Lung (tissue), 12 donors: ENCODE measurements around the gene IFT122. TPM values are rescaled to one million over a fixed set of nuclear protein-coding genes. Genes with fewer than 3 reads are reported as not detected.
A peak's percentile ranks its signal among the peaks of the same experiment; 100 is the strongest.
"Not testable (repeated sequence)": the region's sequence is repeated elsewhere in the genome, so short reads cannot be mapped to it uniquely, and the experiment has no call there.

Experiments
- ATAC-seq: fragments of 200-7000 bp; cut with Tn5 transposase; one replicate; pipeline ENCODE4 v1.9.1; 2020; ENCODE audit warnings: moderate number of reproducible peaks; ENCODE audit not compliant: insufficient read depth, low FRiP score
- DNase-seq, 3 donors: peaks; one replicate each; pipeline ENCODE4 v3.0.0-alpha.2; 2013 to 2017
- H3K27ac ChIP-seq, 2 donors: one replicate each; pipeline ENCODE4 v1.5.1; 2013; ENCODE audit warnings: mild to moderate bottlenecking in 2 of 2, moderate library complexity in 2 of 2, control low read depth in 1 of 2, inconsistent platforms in 1 of 2, low read depth in 1 of 2, low read length in 1 of 2
- H3K27me3 ChIP-seq, 3 donors: one replicate each; pipeline ENCODE4 v1.5.1; 2013; ENCODE audit warnings: low read length in 2 of 3; ENCODE audit not compliant: control insufficient read depth in 3 of 3, insufficient read depth in 3 of 3
- H3K36me3 ChIP-seq, 4 donors: one replicate each; pipeline ENCODE4 v1.5.1; 2013; ENCODE audit warnings: low read length in 4 of 4, mild to moderate bottlenecking in 1 of 4, moderate library complexity in 1 of 4; ENCODE audit not compliant: control insufficient read depth in 4 of 4, insufficient read depth in 4 of 4
- H3K4me1 ChIP-seq, 5 donors: one replicate each; pipeline ENCODE4 v1.5.1; 2013; ENCODE audit warnings: low read length in 5 of 5, mild to moderate bottlenecking in 2 of 5, moderate library complexity in 1 of 5; ENCODE audit not compliant: control insufficient read depth in 5 of 5, insufficient read depth in 5 of 5
- H3K4me3 ChIP-seq: one replicate; pipeline ENCODE4 v1.5.1; 2013; ENCODE audit warnings: mild to moderate bottlenecking, control low read depth, moderate library complexity
- H3K9ac ChIP-seq, 2 donors: one replicate each; pipeline ENCODE4 v1.5.1; 2013; ENCODE audit warnings: low read length in 2 of 2, control low read depth in 1 of 2; ENCODE audit not compliant: insufficient read depth in 1 of 2
- H3K9me3 ChIP-seq, 4 donors: one replicate each; pipeline ENCODE4 v1.5.1; 2013; ENCODE audit warnings: low read length in 3 of 4, mild to moderate bottlenecking in 1 of 4, moderate library complexity in 1 of 4; ENCODE audit not compliant: control insufficient read depth in 4 of 4, insufficient read depth in 3 of 4
- CTCF ChIP-seq: IDR thresholded peaks from 2 replicates; pipeline ENCODE4 v1.5.1; 2012; ENCODE audit warnings: mild to moderate bottlenecking; ENCODE audit errors: control extremely low read depth, extremely low read depth
- WGBS, 2 donors: extraction: QIAGEN DNeasy Blood & Tissue Kit; methylation state at CpG; one replicate each; pipeline ENCODE4 v1.1.7; 2013; 5-methylcytosine and 5-hydroxymethylcytosine counted together
- polyA plus RNA-seq, 2 donors: library from polyadenylated mRNA; stranded (reverse); fragments of 200-250 nt; gene quantifications; one replicate each; pipeline ENCODE4 v1.2.1, GENCODE V29; 2013
- total RNA-seq, 2 donors: library from RNA; depleted of rRNA in 1 of 2; stranded (reverse); fragments of >200 nt in 1 of 2; gene quantifications; one replicate each; pipeline ENCODE4 v1.2.1, GENCODE V29; 2014 to 2021
- donor health status: control.
- donor health status: control.
- donor health status: Bipolar disorder and iron deficiency.
- donor health status: healthy.
- donor health status: DM: yes; HTN: yes; CAD: no.

Gene IFT122
- total and polyA plus RNA-seq, 4 donors = 11.0 to 65.7 (median 31.7) TPM

- no peak overlapping the region for H3K4me3 ChIP-seq
- ATAC-seq (no peak), DNase-seq (no peak)
- H3K27ac ChIP-seq = no peak overlapping the region
- H3K9ac ChIP-seq = no peak overlapping the region
- WGBS, 2 donors = 91 to 97% methylated on average over 8 of the region's 8 CpGs
- H3K4me1 ChIP-seq = peaks cover 0 to 27% (median 22%) of the 10 kb centered on the region in 5 donors
- TF ChIP-seq CTCF = no peak
- H3K36me3 ChIP-seq = peaks cover 3 to 40% (median 30%) of the 10 kb centered on the region in 4 donors
- no peaks in the 10 kb centered on the region for H3K9me3 ChIP-seq
- H3K27me3 ChIP-seq = no peaks in the 10 kb centered on the region
Observed at GRCh38 chr3:129483870-129484269, 43.8 kb downstream of the IFT122 start.

GRCh38 chr3:129485146-129485545 is 45.1 kb downstream of the IFT122 start:
- H3K4me3 ChIP-seq, H3K27ac ChIP-seq, H3K9me3 ChIP-seq, DNase-seq, ATAC-seq, H3K27me3 ChIP-seq: not testable (repeated sequence)
- Histone ChIP-seq H3K9ac (peak overlapping the region in 1 of 2 donors; percentile 1), H3K4me1 (peaks cover 0 to 27% (median 22%) of the 10 kb centered on the region in 5 donors), H3K36me3 (peaks cover 0 to 37% (median 23%) of the 10 kb centered on the region in 4 donors)
- 86 to 88% methylated on average over 6 of the region's 6 CpGs for whole genome bisulfite sequencing, 2 donors

GRCh38 chr3:129485721-129486663 is 46.0 kb downstream of the IFT122 start:
- Histone ChIP-seq H3K4me1 (peaks cover 0 to 24% (median 22%) of the 10 kb centered on the region in 5 donors), H3K27me3 (no peaks in the 10 kb centered on the region), H3K27ac (peak overlapping the region; percentile 26 to 84), H3K4me3 (no peak overlapping the region), H3K36me3 (peaks cover 0 to 36% (median 18%) of the 10 kb centered on the region in 4 donors), H3K9ac (peak overlapping the region in 1 of 2 donors; percentile 11), H3K9me3 (no peaks in the 10 kb centered on the region)
- ATAC-seq (peak; percentile 46), DNase-seq (peak; percentile 62 to 84 (median 71))
- WGBS, 2 donors = 42 to 45% methylated on average over 11 of the region's 11 CpGs
- TF ChIP-seq CTCF = no peak

- H3K36me3 ChIP-seq = peaks cover 0 to 41% (median 17%) of the 10 kb centered on the region in 4 donors
- no peak overlapping the region for H3K4me3 ChIP-seq
- H3K9me3 ChIP-seq = no peaks in the 10 kb centered on the region
- WGBS, 2 donors = 96 to 100% methylated on average over 2 of the region's 2 CpGs
- H3K4me1 ChIP-seq = peaks cover 0 to 24% (median 19%) of the 10 kb centered on the region in 5 donors
- H3K27ac ChIP-seq = peak overlapping the region in 1 of 2 donors; percentile 81
- H3K27me3 ChIP-seq = no peaks in the 10 kb centered on the region
- no peak for ATAC-seq
- TF ChIP-seq CTCF = no peak
- no peak for DNase-seq
- peak overlapping the region in 1 of 2 donors; percentile 11 for H3K9ac ChIP-seq
Observed at GRCh38 chr3:129486664-129487035, 46.6 kb downstream of the IFT122 start.
